H9 (cell line): ENCODE data around the gene CLIP1. TPM values are rescaled to one million over a fixed set of nuclear protein-coding genes. Genes with fewer than 3 reads are reported as not detected.

Source experiments
- DNase-seq: peaks from one replicate; pipeline ENCODE4 v3.0.0-alpha.2; 2017
- H2AFZ ChIP-seq: one replicate; pipeline ENCODE4 v1.6.1; 2013; ENCODE audit warnings: mild to moderate bottlenecking, low read length, control low read depth, moderate library complexity
- H2AK5ac ChIP-seq: 2 replicates; pipeline ENCODE4 v1.6.1; 2013; ENCODE audit warnings: low read length, control low read depth, mixed read lengths; ENCODE audit not compliant: insufficient read length
- H2BK120ac ChIP-seq: one replicate; pipeline ENCODE4 v1.6.1; 2013; ENCODE audit warnings: low read depth, mild to moderate bottlenecking, low read length, control low read depth, inconsistent platforms; ENCODE audit not compliant: poor library complexity, severe bottlenecking
- H2BK12ac ChIP-seq: 2 replicates; pipeline ENCODE4 v1.6.1; 2013; ENCODE audit warnings: low read length, control low read depth, mixed read lengths, low read depth; ENCODE audit not compliant: insufficient read length
- H2BK15ac ChIP-seq: 2 replicates; pipeline ENCODE4 v1.6.1; 2013; ENCODE audit warnings: low read depth, low read length, control low read depth
- H2BK20ac ChIP-seq: one replicate; pipeline ENCODE4 v1.6.1; 2013; ENCODE audit warnings: low read depth, mild to moderate bottlenecking, low read length, control low read depth, inconsistent platforms; ENCODE audit not compliant: poor library complexity, severe bottlenecking
- H2BK5ac ChIP-seq: 2 replicates; pipeline ENCODE4 v1.6.1; 2013; ENCODE audit warnings: low read length, control low read depth, mixed read lengths; ENCODE audit not compliant: insufficient read length
- H3K14ac ChIP-seq: 2 replicates; pipeline ENCODE4 v1.6.1; 2013; ENCODE audit warnings: low read length, control low read depth; ENCODE audit not compliant: insufficient read depth
- H3K18ac ChIP-seq: 2 replicates; pipeline ENCODE4 v1.6.1; 2013; ENCODE audit warnings: low read depth, mild to moderate bottlenecking, mixed read lengths, low read length, control low read depth; ENCODE audit not compliant: insufficient read length
- H3K23ac ChIP-seq: 2 replicates; pipeline ENCODE4 v1.6.1; 2013; ENCODE audit warnings: low read length, control low read depth, mixed read lengths, low read depth; ENCODE audit not compliant: insufficient read length
- H3K23me2 ChIP-seq: 2 replicates; pipeline ENCODE4 v1.6.1; 2013; ENCODE audit warnings: low read depth, mild to moderate bottlenecking, mixed read lengths, low read length, control low read depth; ENCODE audit not compliant: insufficient read length, poor library complexity, severe bottlenecking
- H3K27ac ChIP-seq: 2 replicates; pipeline ENCODE4 v1.5.1; 2013; ENCODE audit warnings: low read length, control low read depth, mixed read lengths, low read depth; ENCODE audit not compliant: insufficient read length
- H3K27me3 ChIP-seq: 2 replicates; pipeline ENCODE4 v1.6.1; 2013; ENCODE audit warnings: low read length, control low read depth, inconsistent platforms; ENCODE audit not compliant: insufficient read depth
- H3K4ac ChIP-seq: 2 replicates; pipeline ENCODE4 v1.6.1; 2013; ENCODE audit warnings: low read depth, mild to moderate bottlenecking, control low read depth, inconsistent platforms, low read length, moderate library complexity
- H3K4me1 ChIP-seq: 2 replicates; pipeline ENCODE4 v1.6.1; 2013; ENCODE audit warnings: low read length, control low read depth, inconsistent platforms; ENCODE audit not compliant: insufficient read depth
- H3K4me2 ChIP-seq: 2 replicates; pipeline ENCODE4 v1.6.1; 2013; ENCODE audit warnings: low read length, control low read depth, mixed read lengths; ENCODE audit not compliant: insufficient read length, insufficient read depth
- H3K56ac ChIP-seq: 2 replicates; pipeline ENCODE4 v1.6.1; 2013; ENCODE audit warnings: low read depth, mild to moderate bottlenecking, mixed read lengths, low read length, control low read depth; ENCODE audit not compliant: insufficient read length
- H3K79me1 ChIP-seq: 2 replicates; pipeline ENCODE4 v1.6.1; 2013; ENCODE audit warnings: low read depth, mild to moderate bottlenecking, moderate library complexity, low read length, control low read depth, inconsistent platforms; ENCODE audit not compliant: insufficient read depth, poor library complexity, severe bottlenecking
- H3K79me2 ChIP-seq: 2 replicates; pipeline ENCODE4 v1.6.1; 2013; ENCODE audit warnings: low read length, control low read depth, inconsistent platforms; ENCODE audit not compliant: insufficient read depth
- H3K9ac ChIP-seq: 2 replicates; pipeline ENCODE4 v1.6.1; 2013; ENCODE audit warnings: low read length, control low read depth, mixed read lengths; ENCODE audit not compliant: insufficient read length; ENCODE audit errors: extremely low read depth
- H3K9me3 ChIP-seq: one replicate; pipeline ENCODE4 v1.6.1; 2013; ENCODE audit warnings: low read depth, low read length, inconsistent platforms; ENCODE audit not compliant: control insufficient read depth
- H3T11ph ChIP-seq: one replicate; pipeline ENCODE4 v1.6.1; 2013; ENCODE audit warnings: mild to moderate bottlenecking, low read length, control low read depth, inconsistent platforms
- H4K20me1 ChIP-seq: one replicate; pipeline ENCODE4 v1.6.1; 2013; ENCODE audit not compliant: control insufficient read depth, insufficient read length, insufficient read depth
- H4K5ac ChIP-seq: 2 replicates; pipeline ENCODE4 v1.6.1; 2013; ENCODE audit warnings: low read depth, mild to moderate bottlenecking, mixed read lengths, low read length, control low read depth; ENCODE audit not compliant: insufficient read length
- H4K8ac ChIP-seq: replicated peaks from 2 replicates; pipeline ENCODE4 v1.6.1; 2013; ENCODE audit warnings: low read length, control low read depth, mixed read lengths, low read depth; ENCODE audit not compliant: insufficient read length
- H4K91ac ChIP-seq: 2 replicates; pipeline ENCODE4 v1.6.1; 2013; ENCODE audit warnings: low read depth, mild to moderate bottlenecking, moderate library complexity, mixed read lengths, low read length, control low read depth; ENCODE audit not compliant: insufficient read length
- H3K27ac Mint-ChIP-seq, 3 experiments: 2 replicates in 2 of 3; 3 replicates in 1 of 3; pipeline ENCODE4 v1.8.0; 2020 to 2021; ENCODE audit warnings: mixed read lengths in 3 of 3, mild to moderate bottlenecking in 1 of 3, moderate library complexity in 1 of 3
- H3K27me3 Mint-ChIP-seq: 2 replicates; pipeline ENCODE4 v1.8.0; 2021; ENCODE audit warnings: low read depth, mild to moderate bottlenecking, moderate library complexity, mixed read lengths
- H3K36me3 Mint-ChIP-seq, 3 experiments: 2 replicates in 2 of 3; 3 replicates in 1 of 3; pipeline ENCODE4 v1.8.0; 2020 to 2021; ENCODE audit warnings: low read depth in 3 of 3, mixed read lengths in 3 of 3; ENCODE audit not compliant: insufficient read depth in 1 of 3
- H3K4me1 Mint-ChIP-seq, 2 experiments: 2 replicates each; pipeline ENCODE4 v1.8.0; 2020; ENCODE audit warnings: mixed read lengths in 2 of 2
- H3K4me3 Mint-ChIP-seq, 2 experiments: 2 replicates in 1 of 2; 3 replicates in 1 of 2; pipeline ENCODE4 v1.8.0; 2020 to 2021; ENCODE audit warnings: mild to moderate bottlenecking in 2 of 2, mixed read lengths in 2 of 2, moderate library complexity in 1 of 2
- H3K9me3 Mint-ChIP-seq, 2 experiments: 2 replicates in 1 of 2; 3 replicates in 1 of 2; pipeline ENCODE4 v1.8.0; 2020; ENCODE audit warnings: mild to moderate bottlenecking in 2 of 2, mixed read lengths in 2 of 2, moderate library complexity in 1 of 2
- CTCF ChIP-seq: fragments of 200-600 bp; sonication (generic); conservative IDR thresholded peaks from 3 replicates; pipeline ENCODE4 v1.8.0; 2021; ENCODE audit warnings: antibody characterized with exemption, mild to moderate bottlenecking
- WGBS: extraction: QIAGEN DNeasy Blood & Tissue Kit; methylation state at CpG from one replicate; pipeline ENCODE4 v1.1.7; 2013; ENCODE audit warnings: missing lambda C conversion rate, low lambda C conversion rate, mixed read lengths; ENCODE audit not compliant: insufficient read length; ENCODE audit errors: extremely low coverage; 5-methylcytosine and 5-hydroxymethylcytosine counted together
- total RNA-seq: library from RNA; stranded (reverse); gene quantifications from 2 replicates; pipeline ENCODE4 v1.2.1, GENCODE V29; 2021

CLIP1 gene
- total RNA-seq, 1 experiment from 2014 or later = 23.6 TPM

DNA sequence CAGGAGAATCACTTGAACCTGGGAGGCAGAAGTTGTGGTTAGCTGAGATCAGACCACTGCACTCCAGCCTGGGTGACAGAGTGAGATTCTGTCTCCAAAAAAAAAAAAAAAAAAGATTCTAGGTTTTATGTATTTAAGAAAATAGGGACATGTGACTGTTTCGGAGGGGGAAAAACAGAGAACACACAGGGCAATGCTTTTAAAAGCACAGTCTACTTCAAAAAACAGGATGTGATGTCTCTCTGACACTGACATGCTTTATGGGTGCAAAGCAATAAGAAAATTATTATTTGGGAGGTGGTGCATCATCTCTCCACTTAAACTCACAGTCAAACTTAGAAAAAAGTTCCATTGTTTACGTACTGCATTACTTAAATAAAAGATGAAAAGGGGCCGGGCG is 28.7 kb downstream of the CLIP1 start:
- no peak overlapping the region for H3K14ac ChIP-seq
- no peak overlapping the region for H3K27ac ChIP-seq
- H3K9me3 Mint-ChIP-seq = no peaks in the 10 kb centered on the region
- no peak overlapping the region for H2BK120ac ChIP-seq
- H3K27me3 ChIP-seq = no peaks in the 10 kb centered on the region
- H3T11ph ChIP-seq = no peak overlapping the region
- H3K18ac ChIP-seq = no peak overlapping the region
- no peak overlapping the region for H3K56ac ChIP-seq
- no peak overlapping the region for H4K91ac ChIP-seq
- no peak overlapping the region for H4K8ac ChIP-seq
- H2BK20ac ChIP-seq = no peak overlapping the region
- no peaks in the 10 kb centered on the region for H3K9me3 ChIP-seq
- H3K27me3 Mint-ChIP-seq = no peaks in the 10 kb centered on the region; the same call in 1 of the 2 replicates
- no peaks in the 10 kb centered on the region for H3K79me1 ChIP-seq
- no peaks in the 10 kb centered on the region for H3K23me2 ChIP-seq
- no peak overlapping the region for H2AFZ ChIP-seq
- H3K9ac ChIP-seq = no peak overlapping the region
- no peak overlapping the region for H2BK15ac ChIP-seq
- H3K4me1 ChIP-seq = no peaks in the 10 kb centered on the region; the same call in 1 of the 2 replicates
- no peak overlapping the region for H4K5ac ChIP-seq
- no peaks in the 10 kb centered on the region; a peak in 1 of 7 replicates for H3K36me3 Mint-ChIP-seq
- no peak for DNase-seq
- no CpG with 5 or more reads among the region's 4 CpGs for WGBS
- H3K23ac ChIP-seq = no peak overlapping the region
- H3K4me3 Mint-ChIP-seq = no peak overlapping the region
- no peaks in the 10 kb centered on the region for H3K4me1 Mint-ChIP-seq
- no peak for TF ChIP-seq CTCF
- no peak overlapping the region for H2AK5ac ChIP-seq
- H2BK12ac ChIP-seq = no peak overlapping the region
- H3K4me2 ChIP-seq = no peak overlapping the region
- H4K20me1 ChIP-seq = no peaks in the 10 kb centered on the region
- H3K79me2 ChIP-seq = no peaks in the 10 kb centered on the region
- no peak overlapping the region for H3K4ac ChIP-seq
- no peak overlapping the region for H2BK5ac ChIP-seq
- no peak overlapping the region; a peak in 1 of 7 replicates for H3K27ac Mint-ChIP-seq
